PC-3 (cell line): Measurements from ENCODE around the gene LRP1B.

Experiments used
- CTCF ChIP-seq: fragments of 300-600 bp; sonication (generic); conservative IDR thresholded peaks from 2 replicates; pipeline ENCODE4 v1.5.1; 2017; ENCODE audit warnings: antibody characterized with exemption, low read depth, mild to moderate bottlenecking, low read length
- EZH2 ChIP-seq: fragments of 300-600 bp; sonication (generic); IDR thresholded peaks from one replicate; pipeline ENCODE4 v1.6.1; 2017; ENCODE audit warnings: antibody characterized with exemption, mild to moderate bottlenecking, low read length; ENCODE audit not compliant: unreplicated experiment
- EZH2phosphoT487 ChIP-seq: fragments of 300-600 bp; sonication (generic); IDR thresholded peaks from 2 replicates; pipeline ENCODE4 v1.6.1; 2018; ENCODE audit warnings: mild to moderate bottlenecking, antibody characterized with exemption, low read length, borderline replicate concordance

GRCh38 chr2:141714496-141714895 lies 416.3 kb downstream of the LRP1B start:
- no peak for TF ChIP-seq CTCF
- TF ChIP-seq EZH2phosphoT487: no peak
- no peak for TF ChIP-seq EZH2
